Measurements from ENCODE around the gene SERPINB13. TPM values are rescaled to one million over a fixed set of nuclear protein-coding genes. Genes with fewer than 3 reads are reported as not detected.

Gene SERPINB13
- polyA plus RNA-seq, 2 of the 4 experiments (the other 2 are of a cell fraction): not detected

GRCh38 chr18:63579616-63580015 lies 7.5 kb upstream of the SERPINB13 start:
- POLR2A ChIA-PET: no interaction called here

GRCh38 chr18:63585988-63586387 lies 1.2 kb upstream of the SERPINB13 start:
- Histone ChIP-seq H3K4me1 (no peaks in the 10 kb centered on the region), H3K4me2 (no peak overlapping the region), H3K27ac (no peak overlapping the region), H3K9me3 (no peaks in the 10 kb centered on the region), H3K4me3 (no peak overlapping the region)
- POLR2A ChIA-PET: no interaction called here
- ATAC-seq (no peak), FAIRE-seq (no peak), DNase-seq (ENCODE audit: low read depth in 1 of 2, low spot score in 1 of 2) (no peak)
- CTCF ChIA-PET: no interaction called here
- no peak for TF ChIP-seq CEBPB (IDR thresholded peaks at IDR 0.05)
- TF ChIP-seq GATA3 (IDR thresholded peaks at IDR 0.05; ENCODE audit: borderline replicate concordance): no peak
- TF ChIP-seq KDM5A (IDR thresholded peaks at IDR 0.05): no peak
- TF ChIP-seq CBX8 (IDR thresholded peaks at IDR 0.05): no peak
- no peak for TF ChIP-seq HMGXB4 (CRISPR knock-in tag; IDR thresholded peaks at IDR 0.05; ENCODE audit: borderline replicate concordance)
- no peak for TF ChIP-seq TFCP2L1 (CRISPR knock-in tag; IDR thresholded peaks at IDR 0.05)
- no peak for TF ChIP-seq NFE2L2 (conservative IDR thresholded peaks at IDR 0.05; ENCODE audit: low read length)
- no peak for TF ChIP-seq E2F6 (IDR thresholded peaks at IDR 0.05; ENCODE audit: borderline replicate concordance, low read depth)
- no peak for TF ChIP-seq BHLHE40 (IDR thresholded peaks at IDR 0.05; ENCODE audit: low read depth, low read length)
- no peak for TF ChIP-seq ATOH8 (CRISPR knock-in tag; IDR thresholded peaks at IDR 0.05; ENCODE audit: low read depth)
- TF ChIP-seq EHF (CRISPR knock-in tag; IDR thresholded peaks at IDR 0.05): no peak
- no peak for TF ChIP-seq KDM1A (IDR thresholded peaks at IDR 0.05; ENCODE audit: low read depth)
- TF ChIP-seq FOSL2 (IDR thresholded peaks at IDR 0.05): no peak
- TF ChIP-seq FOSL2 (CRISPR knock-in tag; IDR thresholded peaks at IDR 0.05): no peak
- WGBS (ENCODE audit: missing lambda C conversion rate): 43% methylated on average over 4 of the region's 4 CpGs

More at GRCh38 chr18:63579616-63580015, 7.5 kb upstream of the SERPINB13 start:
- Histone ChIP-seq H3K4me1 (no peaks in the 10 kb centered on the region), H3K27ac (no peak overlapping the region), H3K4me3 (no peak overlapping the region), H3K4me2 (no peak overlapping the region), H3K9me3 (no peaks in the 10 kb centered on the region)
- TF ChIP-seq E2F6 (IDR thresholded peaks at IDR 0.05; ENCODE audit: borderline replicate concordance, low read depth) (no peak), HOXB5 (CRISPR knock-in tag; IDR thresholded peaks at IDR 0.05) (no peak), KDM5A (IDR thresholded peaks at IDR 0.05) (no peak), POLR2AphosphoS2 (conservative IDR thresholded peaks at IDR 0.05; ENCODE audit: low read length) (no peak), PHF8 (IDR thresholded peaks at IDR 0.05; ENCODE audit: borderline replicate concordance, low read depth) (no peak), POLR2A (IDR thresholded peaks at IDR 0.05; ENCODE audit: low read length) (no peak), CHD2 (IDR thresholded peaks at IDR 0.05; ENCODE audit: low read length, partially characterized antibody) (no peak), HES2 (IDR thresholded peaks at IDR 0.05) (no peak), CEBPB (IDR thresholded peaks at IDR 0.05) (no peak), RFX5 (IDR thresholded peaks at IDR 0.05) (no peak), ZC3H11A (IDR thresholded peaks at IDR 0.05) (no peak), MAZ (IDR thresholded peaks at IDR 0.05; ENCODE audit: borderline replicate concordance, low read depth, low read length) (no peak), MAFK (IDR thresholded peaks at IDR 0.05; ENCODE audit: partially characterized antibody) (no peak), FOSL2 (IDR thresholded peaks at IDR 0.05) (no peak), FOSL2 (CRISPR knock-in tag; IDR thresholded peaks at IDR 0.05) (no peak), ZNF302 (CRISPR knock-in tag; IDR thresholded peaks at IDR 0.05) (no peak), CBX8 (IDR thresholded peaks at IDR 0.05) (no peak)
- FAIRE-seq (no peak), DNase-seq (ENCODE audit: low read depth in 1 of 2, low spot score in 1 of 2) (no peak), ATAC-seq (no peak)
- 19% methylated on average over 2 of the region's 2 CpGs for WGBS (ENCODE audit: missing lambda C conversion rate)
- CTCF ChIA-PET: interaction anchor here (1.8 to 4.8 kb wide), 3 partner anchors 14 to 61 kb away, joined by 4 to 31 read pairs (median 21); no protein-coding TSS in a partner anchor
